ENCODE results near the gene MPP2. TPM values are rescaled to one million over a fixed set of nuclear protein-coding genes. Genes with fewer than 3 reads are reported as not detected.

The MPP2 gene
- total RNA-seq, 1 donor from 2014 or later, result 3.6 TPM

Other genes starting within 250 kb of the MPP2 start
- 11.1 TPM in 1 of 2 replicates, not detected in the other for gene MEOX1, start 245.6 kb downstream of the MPP2 start, total RNA-seq
- not detected in 2 replicates for gene SOST, start 148.7 kb downstream of the MPP2 start, total RNA-seq
- 96.0 and 132 TPM in 2 replicates for gene DUSP3, start 128.6 kb downstream of the MPP2 start, total RNA-seq
- under 0.01 TPM in 1 of 2 replicates, not detected in the other for gene CFAP97D1, start 127.1 kb downstream of the MPP2 start, total RNA-seq
- gene MPP3, start 74.4 kb downstream of the MPP2 start, total RNA-seq, result 6.8 and 8.5 TPM in 2 replicates
- gene CD300LG, start 60.4 kb downstream of the MPP2 start, total RNA-seq, result not detected in 2 replicates
- not detected in 2 replicates for gene PPY, start 34.9 kb upstream of the MPP2 start, total RNA-seq
- not detected in 2 replicates for gene PYY, start 46.4 kb upstream of the MPP2 start, total RNA-seq
- gene NAGS, start 97.1 kb upstream of the MPP2 start, total RNA-seq, result 1.2 and 6.1 TPM in 2 replicates
- gene TMEM101, start 107.4 kb upstream of the MPP2 start, total RNA-seq, result 43.8 and 71.2 TPM in 2 replicates
- gene LSM12, start 159.1 kb upstream of the MPP2 start, total RNA-seq, result 30.3 and 42.2 TPM in 2 replicates
- 15.8 and 54.2 TPM in 2 replicates for gene G6PC3, start 163.2 kb upstream of the MPP2 start, total RNA-seq
- 10.9 and 22.7 TPM in 2 replicates for gene HDAC5, start 216.1 kb upstream of the MPP2 start, total RNA-seq
- 0.70 and 1.2 TPM in 2 replicates for gene HROB, start 234.4 kb upstream of the MPP2 start, total RNA-seq